Measurements from ENCODE around the gene SLC39A3.

- TF ChIP-seq CTCF (IDR thresholded peaks at IDR 0.05; ENCODE audit: low read length), result no peak
- no peak for TF ChIP-seq EZH2 (IDR thresholded peaks at IDR 0.05; ENCODE audit: borderline replicate concordance, low read length)
These were observed 15.0 kb upstream of the SLC39A3 start for GRCh38 chr19:2754659-2755447.

All from OCI-LY1 (cell line).